ENCODE results near the gene USP26.

USP26 gene

GRCh38 chrX:133018229-133018628, 78.7 kb downstream of the USP26 start:
- TF ChIP-seq CTCF (conservative IDR thresholded peaks at IDR 0.05; ENCODE audit: low read depth, low read length) = no peak
- H3K4me3 ChIP-seq (ENCODE audit: low read length) = no peak overlapping the region
- DNase-seq (ENCODE audit: low read depth) = no peak

GRCh38 chrX:133007458-133007857, 89.5 kb downstream of the USP26 start:
- no peak overlapping the region for H3K4me3 ChIP-seq (ENCODE audit: low read length)
- DNase-seq (ENCODE audit: low read depth) = no peak
- TF ChIP-seq CTCF (conservative IDR thresholded peaks at IDR 0.05; ENCODE audit: low read depth, low read length) = no peak

DNA sequence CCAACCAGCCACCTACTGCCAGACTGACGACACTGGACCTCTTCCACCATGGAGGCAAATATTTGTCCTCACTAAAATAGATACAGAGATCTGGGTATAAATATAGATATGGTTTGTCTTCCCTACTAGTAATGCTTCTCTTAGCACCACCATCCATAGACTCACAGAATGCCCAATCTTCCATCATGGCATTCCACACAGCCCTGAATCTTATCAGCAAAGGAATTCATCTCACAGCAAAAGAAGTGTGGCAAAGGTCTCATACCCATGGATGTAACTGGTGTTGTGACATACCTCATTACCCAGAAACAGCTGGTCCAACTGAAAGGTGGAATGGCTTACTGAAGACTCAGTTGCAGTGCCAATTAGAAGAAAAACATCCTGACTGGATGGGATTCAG, 91.3 kb downstream of the USP26 start:
- no peak for DNase-seq (ENCODE audit: low read depth)
- no peak overlapping the region for H3K4me3 ChIP-seq (ENCODE audit: low read length)
- no peak for TF ChIP-seq CTCF (conservative IDR thresholded peaks at IDR 0.05; ENCODE audit: low read depth, low read length)

GRCh38 chrX:133005042-133005441, 91.9 kb downstream of the USP26 start:
- DNase-seq (ENCODE audit: low read depth) = no peak
- no peak overlapping the region for H3K4me3 ChIP-seq (ENCODE audit: low read length)
- peak; percentile 65 for TF ChIP-seq CTCF (conservative IDR thresholded peaks at IDR 0.05; ENCODE audit: low read depth, low read length)

- TF ChIP-seq CTCF (conservative IDR thresholded peaks at IDR 0.05; ENCODE audit: low read depth, low read length) = no peak
- DNase-seq (ENCODE audit: low read depth) = no peak
These were observed 97.7 kb downstream of the USP26 start for GRCh38 chrX:132999209-132999608.

GRCh38 chrX:132990835-132991234, 106.1 kb downstream of the USP26 start:
- no peak overlapping the region for H3K4me3 ChIP-seq (ENCODE audit: low read length)
- DNase-seq (ENCODE audit: low read depth) = no peak
- TF ChIP-seq CTCF (conservative IDR thresholded peaks at IDR 0.05; ENCODE audit: low read depth, low read length) = no peak

More at GRCh38 chrX:132999209-132999608, 97.7 kb downstream of the USP26 start:
- no peak overlapping the region for H3K4me3 ChIP-seq (ENCODE audit: low read length)

- DNase-seq (ENCODE audit: low read depth) = no peak
- H3K4me3 ChIP-seq (ENCODE audit: low read length) = no peak overlapping the region
- no peak for TF ChIP-seq CTCF (conservative IDR thresholded peaks at IDR 0.05; ENCODE audit: low read depth, low read length)
These were observed 110.4 kb downstream of the USP26 start for GRCh38 chrX:132986556-132986955.
